HepG2 (cell line): ENCODE results near the gene CEACAM16. TPM values are rescaled to one million over a fixed set of nuclear protein-coding genes. Genes with fewer than 3 reads are reported as not detected.

Source experiments
- BHLHE40 ChIP-seq: IDR thresholded peaks from 2 replicates; pipeline ENCODE4 v1.6.1; 2011; ENCODE audit warnings: low read length, improper control_type of control experiment
- CCDC6 ChIP-seq: sonication (generic); formaldehyde crosslinking; IDR thresholded peaks from 2 replicates; pipeline ENCODE4 v1.8.1; 2022; ENCODE audit warnings: mild to moderate bottlenecking, missing genetic modification reagents, moderate library complexity
- ELF1 ChIP-seq: sonication (generic); formaldehyde crosslinking; IDR thresholded peaks from 2 replicates; pipeline ENCODE4 v1.4.0; 2020; ENCODE audit warnings: missing genetic modification reagents
- ELF3 ChIP-seq: IDR thresholded peaks from 2 replicates; pipeline ENCODE4 v1.6.1; 2016; ENCODE audit warnings: missing genetic modification reagents, missing compliant biosample characterization
- ESRRA ChIP-seq: sonication (generic); formaldehyde crosslinking; IDR thresholded peaks from 2 replicates; pipeline ENCODE4 v1.5.1; 2020; ENCODE audit warnings: mild to moderate bottlenecking, low read depth, missing genetic modification reagents
- GLI4 ChIP-seq: sonication (generic); formaldehyde crosslinking; IDR thresholded peaks from 2 replicates; pipeline ENCODE4 v1.5.1; 2020; ENCODE audit warnings: missing genetic modification reagents, mild to moderate bottlenecking, moderate library complexity, borderline replicate concordance
- GMEB1 ChIP-seq: sonication (generic); formaldehyde crosslinking; IDR thresholded peaks from 2 replicates; pipeline ENCODE4 v1.5.1; 2020; ENCODE audit warnings: missing genetic modification reagents, mild to moderate bottlenecking, borderline replicate concordance
- HMG20A ChIP-seq: IDR thresholded peaks from 2 replicates; pipeline ENCODE4 v1.6.1; 2016; ENCODE audit warnings: borderline replicate concordance
- HOXA5 ChIP-seq: sonication (generic); formaldehyde crosslinking; IDR thresholded peaks from 2 replicates; pipeline ENCODE4 v1.4.0; 2020; ENCODE audit warnings: missing genetic modification reagents
- KAT8 ChIP-seq: IDR thresholded peaks from 2 replicates; pipeline ENCODE4 v1.6.1; 2016; ENCODE audit warnings: missing genetic modification reagents, missing compliant biosample characterization
- MED8 ChIP-seq: sonication (generic); formaldehyde crosslinking; IDR thresholded peaks from 2 replicates; pipeline ENCODE4 v1.8.1; 2023; ENCODE audit warnings: mild to moderate bottlenecking, missing genetic modification reagents; ENCODE audit not compliant: insufficient replicate concordance
- PCBP1 ChIP-seq: fragments of 200-400 bp; formaldehyde crosslinking; IDR thresholded peaks from 2 replicates; pipeline ENCODE4 v1.6.1; 2017; ENCODE audit warnings: mild to moderate bottlenecking, low read depth, low read length, borderline replicate concordance
- RFX5 ChIP-seq: IDR thresholded peaks from 2 replicates; pipeline ENCODE4 v1.6.1; 2011; ENCODE audit warnings: low read depth, low read length, improper control_type of control experiment
- SRSF4 ChIP-seq: fragments of 200-400 bp; formaldehyde crosslinking; IDR thresholded peaks from one replicate; pipeline ENCODE4 v1.6.1; 2018; ENCODE audit warnings: mild to moderate bottlenecking, low read depth, low read length, moderate library complexity; ENCODE audit not compliant: poor library complexity, severe bottlenecking
- TAF15 ChIP-seq: fragments of 200-400 bp; formaldehyde crosslinking; IDR thresholded peaks from one replicate; pipeline ENCODE4 v1.6.1; 2018; ENCODE audit warnings: mild to moderate bottlenecking, low read depth, low read length; ENCODE audit not compliant: poor library complexity, severe bottlenecking
- TGIF2 ChIP-seq: IDR thresholded peaks from 2 replicates; pipeline ENCODE4 v1.6.1; 2016; ENCODE audit warnings: control low read depth, missing compliant biosample characterization
- TRIM24 ChIP-seq: sonication (generic); formaldehyde crosslinking; IDR thresholded peaks from 2 replicates; pipeline ENCODE4 v1.8.0; 2022; ENCODE audit warnings: mild to moderate bottlenecking, missing genetic modification reagents
- ZFP41 ChIP-seq: sonication (generic); formaldehyde crosslinking; IDR thresholded peaks from 2 replicates; pipeline ENCODE4 v1.4.0; 2020; ENCODE audit warnings: mild to moderate bottlenecking, missing genetic modification reagents, borderline replicate concordance
- ZNF292 ChIP-seq: sonication (generic); formaldehyde crosslinking; IDR thresholded peaks from 2 replicates; pipeline ENCODE4 v1.8.1; 2022; ENCODE audit warnings: mild to moderate bottlenecking, low read depth, missing genetic modification reagents, borderline replicate concordance
- ZNF34 ChIP-seq: sonication (generic); formaldehyde crosslinking; IDR thresholded peaks from 2 replicates; pipeline ENCODE4 v1.4.0; 2020; ENCODE audit warnings: mild to moderate bottlenecking, missing genetic modification reagents, borderline replicate concordance
- ZNF605 ChIP-seq: sonication (generic); formaldehyde crosslinking; IDR thresholded peaks from 2 replicates; pipeline ENCODE4 v1.8.0; 2022; ENCODE audit warnings: mild to moderate bottlenecking, missing genetic modification reagents
- ZNF782 ChIP-seq: sonication (generic); formaldehyde crosslinking; IDR thresholded peaks from 2 replicates; pipeline ENCODE4 v1.4.0; 2020; ENCODE audit warnings: missing genetic modification reagents, mild to moderate bottlenecking, borderline replicate concordance
- ZNF792 ChIP-seq: IDR thresholded peaks from 2 replicates; pipeline ENCODE4 v1.6.1; 2016
- polyA plus RNA-seq, 8 experiments: library from polyadenylated mRNA; depleted of rRNA in 3 of 8; stranded (reverse) in 7 of 8; unstranded in 1 of 8; fragments of >200 nt; fragmentation: Illumina TruSeq in 4 of 8; extraction: Trizol in 4 of 8; gene quantifications; 2 replicates each; pipeline versions ENCODE4 v1.2.1 to v1.2.3, GENCODE V29; 2011 to 2016; ENCODE audit warnings: low read depth in 4 of 8, missing spikeins in 1 of 8, mixed read lengths in 1 of 8; ENCODE audit not compliant: insufficient read depth in 1 of 8
- total RNA-seq, 5 experiments: library from RNA; depleted of rRNA; stranded (reverse); fragments of >200 nt; fragmentation: Illumina TruSeq; extraction: Trizol; gene quantifications; 2 replicates each; pipeline ENCODE4 v1.2.3, GENCODE V29; 2016; ENCODE audit warnings: low read depth in 1 of 5
- TF ChIP-seq, protein P1 (sequence below): sonication (generic); formaldehyde crosslinking; IDR thresholded peaks from 2 replicates; pipeline ENCODE4 v1.8.1; 2023; ENCODE audit warnings: mild to moderate bottlenecking, missing genetic modification reagents
- TF ChIP-seq, protein P2 (sequence below): sonication (generic); formaldehyde crosslinking; IDR thresholded peaks from 2 replicates; pipeline ENCODE4 v1.4.0; 2020; ENCODE audit warnings: mild to moderate bottlenecking, low read depth, missing genetic modification reagents
- TF ChIP-seq, protein P3 (sequence below): sonication (generic); formaldehyde crosslinking; IDR thresholded peaks from 2 replicates; pipeline ENCODE4 v1.4.0; 2020; ENCODE audit warnings: missing genetic modification reagents, borderline replicate concordance

CEACAM16 gene
- total and polyA plus RNA-seq, 2 of the 13 experiments (the other 11 are each of a cell fraction or from before 2014, with no cell fraction given) = not detected

GRCh38 chr19:44741841-44742329 lies 42.9 kb downstream of the CEACAM16 start (continued):
- TF ChIP-seq ZNF34 (CRISPR knock-in tag) (no peak), ZFP41 (CRISPR knock-in tag) (no peak), HOXA5 (CRISPR knock-in tag) (no peak), ZNF605 (CRISPR knock-in tag) (no peak), GLI4 (CRISPR knock-in tag) (no peak), TAF15 (no peak), GMEB1 (CRISPR knock-in tag) (no peak), TGIF2 (CRISPR knock-in tag) (no peak; the same call in 1 of the 2 replicates), MED8 (CRISPR knock-in tag) (no peak), KAT8 (CRISPR knock-in tag) (no peak), ELF3 (peak; percentile 50; the same call in 1 of the 2 replicates), ZNF792 (CRISPR knock-in tag) (no peak), ELF1 (CRISPR knock-in tag) (0 out of 2 replicates have a peak, but pooled peaks have one; percentile 30), HMG20A (CRISPR knock-in tag) (peak; percentile 64; the same call in 1 of the 2 replicates), TRIM24 (no peak), ESRRA (CRISPR knock-in tag) (peak; percentile 77), ZNF782 (no peak), PCBP1 (peak; percentile 64; the same call in 1 of the 2 replicates), ZNF292 (CRISPR knock-in tag) (peak; percentile 52; the same call in 1 of the 2 replicates), RFX5 (no peak), SRSF4 (no peak), CCDC6 (CRISPR knock-in tag) (no peak), BHLHE40 (peak; percentile 23; the same call in 1 of the 2 replicates)
- TF ChIP-seq, protein P1, sequence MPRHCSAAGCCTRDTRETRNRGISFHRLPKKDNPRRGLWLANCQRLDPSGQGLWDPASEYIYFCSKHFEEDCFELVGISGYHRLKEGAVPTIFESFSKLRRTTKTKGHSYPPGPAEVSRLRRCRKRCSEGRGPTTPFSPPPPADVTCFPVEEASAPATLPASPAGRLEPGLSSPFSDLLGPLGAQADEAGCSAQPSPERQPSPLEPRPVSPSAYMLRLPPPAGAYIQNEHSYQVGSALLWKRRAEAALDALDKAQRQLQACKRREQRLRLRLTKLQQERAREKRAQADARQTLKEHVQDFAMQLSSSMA (CRISPR knock-in tag) = no peak
- TF ChIP-seq, protein P2, sequence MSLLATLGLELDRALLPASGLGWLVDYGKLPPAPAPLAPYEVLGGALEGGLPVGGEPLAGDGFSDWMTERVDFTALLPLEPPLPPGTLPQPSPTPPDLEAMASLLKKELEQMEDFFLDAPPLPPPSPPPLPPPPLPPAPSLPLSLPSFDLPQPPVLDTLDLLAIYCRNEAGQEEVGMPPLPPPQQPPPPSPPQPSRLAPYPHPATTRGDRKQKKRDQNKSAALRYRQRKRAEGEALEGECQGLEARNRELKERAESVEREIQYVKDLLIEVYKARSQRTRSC = no peak
- TF ChIP-seq, protein P3, sequence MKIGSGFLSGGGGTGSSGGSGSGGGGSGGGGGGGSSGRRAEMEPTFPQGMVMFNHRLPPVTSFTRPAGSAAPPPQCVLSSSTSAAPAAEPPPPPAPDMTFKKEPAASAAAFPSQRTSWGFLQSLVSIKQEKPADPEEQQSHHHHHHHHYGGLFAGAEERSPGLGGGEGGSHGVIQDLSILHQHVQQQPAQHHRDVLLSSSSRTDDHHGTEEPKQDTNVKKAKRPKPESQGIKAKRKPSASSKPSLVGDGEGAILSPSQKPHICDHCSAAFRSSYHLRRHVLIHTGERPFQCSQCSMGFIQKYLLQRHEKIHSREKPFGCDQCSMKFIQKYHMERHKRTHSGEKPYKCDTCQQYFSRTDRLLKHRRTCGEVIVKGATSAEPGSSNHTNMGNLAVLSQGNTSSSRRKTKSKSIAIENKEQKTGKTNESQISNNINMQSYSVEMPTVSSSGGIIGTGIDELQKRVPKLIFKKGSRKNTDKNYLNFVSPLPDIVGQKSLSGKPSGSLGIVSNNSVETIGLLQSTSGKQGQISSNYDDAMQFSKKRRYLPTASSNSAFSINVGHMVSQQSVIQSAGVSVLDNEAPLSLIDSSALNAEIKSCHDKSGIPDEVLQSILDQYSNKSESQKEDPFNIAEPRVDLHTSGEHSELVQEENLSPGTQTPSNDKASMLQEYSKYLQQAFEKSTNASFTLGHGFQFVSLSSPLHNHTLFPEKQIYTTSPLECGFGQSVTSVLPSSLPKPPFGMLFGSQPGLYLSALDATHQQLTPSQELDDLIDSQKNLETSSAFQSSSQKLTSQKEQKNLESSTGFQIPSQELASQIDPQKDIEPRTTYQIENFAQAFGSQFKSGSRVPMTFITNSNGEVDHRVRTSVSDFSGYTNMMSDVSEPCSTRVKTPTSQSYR (CRISPR knock-in tag) = peak; percentile 84
